ENCODE measurements around the gene ATP1B3.

DNA sequence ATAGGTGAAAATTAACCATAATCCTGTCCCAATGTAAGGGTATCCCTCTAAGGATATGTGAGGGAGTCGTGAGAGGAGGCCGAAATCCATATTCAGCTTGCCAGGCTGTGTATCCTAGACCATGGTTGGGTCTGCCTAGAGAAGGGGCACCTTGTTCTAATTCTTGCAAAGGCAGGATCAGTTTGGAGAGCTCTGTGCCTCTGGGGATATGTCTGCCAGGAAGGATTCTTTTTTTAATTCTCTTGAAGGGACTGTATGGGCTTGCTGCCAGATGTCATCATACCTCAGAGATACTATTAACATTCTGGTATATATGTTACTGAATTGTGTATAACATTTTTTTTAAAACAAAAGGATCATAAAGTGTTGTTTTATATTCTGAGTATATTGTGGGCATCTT is 2.4 kb downstream of the ATP1B3 start:
- TF ChIP-seq ZNF175 (tag by site-specific recombination; IDR thresholded peaks at IDR 0.05) = no peak
- TF ChIP-seq ZNF48 (tag by site-specific recombination; IDR thresholded peaks at IDR 0.05) = no peak
